ENCODE measurements around the gene KDM4D. TPM values are rescaled to one million over a fixed set of nuclear protein-coding genes. Genes with fewer than 3 reads are reported as not detected.

The KDM4D gene
- total and polyA plus RNA-seq, 9 of the 15 experiments (the other 6 are each of a cell fraction or from before 2014, with no cell fraction given): 0.34 to 1.1 (median 0.50) TPM

- intact Hi-C loops (cut with micrococcal nuclease) (no loop called here), in situ Hi-C loops (cut with MboI) (no loop called here)
- TF ChIP-seq VEZF1 (CRISPR knock-in tag; IDR thresholded peaks at IDR 0.05) (no peak), ZNF561 (CRISPR knock-in tag; conservative IDR thresholded peaks at IDR 0.05) (no peak), XRCC5 (IDR thresholded peaks at IDR 0.05; ENCODE audit: low read depth, low read length) (no peak), KAT2B (IDR thresholded peaks at IDR 0.05; ENCODE audit: low read depth, low read length) (no peak), ZNF76 (CRISPR knock-in tag; IDR thresholded peaks at IDR 0.05; ENCODE audit: borderline replicate concordance) (no peak), ZFPM2 (CRISPR knock-in tag; IDR thresholded peaks at IDR 0.05) (no peak)
- CTCF ChIA-PET (ENCODE audit: low intra/inter-chr PET ratio): no interaction called here
- DNase-seq (ENCODE audit: extremely low read depth in 1 of 4, low spot score in 3 of 4) (no peak), FAIRE-seq (no peak), ATAC-seq (no peak)
- no TSS peak for BruUV-seq (replicated peaks)
- 11% methylated on average over 2 of the region's 2 CpGs for WGBS (ENCODE audit: insufficient coverage, low coverage, missing lambda C conversion rate)
- Histone ChIP-seq H3K9ac (ENCODE audit: insufficient read depth in 1 of 2, low read depth in 2 of 2, low read length in 2 of 2) (no peak overlapping the region), H3K4me3 (no peak overlapping the region), H4K20me1 (replicated peaks; ENCODE audit: control insufficient read depth, insufficient read depth, low read length) (no peaks in the 10 kb centered on the region), H3K4me2 (ENCODE audit: insufficient read depth, low read length) (no peak overlapping the region), H2AFZ (ENCODE audit: low read depth, low read length) (no peak overlapping the region), H3K9me1 (ENCODE audit: control insufficient read depth, insufficient read depth, low read length) (no peaks in the 10 kb centered on the region), H3K27me3 (ENCODE audit: control insufficient read depth in 2 of 2, insufficient read depth in 2 of 2, low read length in 2 of 2) (no peaks in the 10 kb centered on the region), H3K27ac (ENCODE audit: extremely low read depth, low read depth, low read length) (no peak overlapping the region), H3K79me2 (ENCODE audit: control insufficient read depth, insufficient read depth, low read length) (no peaks in the 10 kb centered on the region), H3K9me3 (replicated peaks; ENCODE audit: control insufficient read depth, insufficient read depth, low read depth, low read length) (no peaks in the 10 kb centered on the region), H3K36me3 (ENCODE audit: control insufficient read depth, insufficient read depth, low read length) (peaks cover 23% of the 10 kb centered on the region), H3K4me1 (replicated peaks in 1 of 2; ENCODE audit: control insufficient read depth in 2 of 2, insufficient read depth in 2 of 2, low read length in 2 of 2) (no peaks in the 10 kb centered on the region)
- POLR2A ChIA-PET: interaction anchor here (0.6 to 1.1 kb wide), 5 partner anchors 15 to 666 kb away, joined by 3 to 5 read pairs (median 3); partner anchors contain the start of genes CWC15 and KDM4D
Observed at GRCh38 chr11:94958121-94958696, 15.3 kb upstream of the KDM4D start.

Measured in K562 (cell line).